NCI-H1694 treated with DMSO at 0.1 percent for 48 hours (cell line): Measurements from ENCODE around the gene GOLGA6D.
"Not testable (repeated sequence)": the region's sequence is repeated elsewhere in the genome, so short reads cannot be mapped to it uniquely, and the experiment has no call there.

Source experiments
- DNase-seq: peaks from one replicate; lab custom pipeline; 2025; lab: John Stamatoyannopoulos, UW

GOLGA6D gene

GRCh38 chr15:75293660-75294059 is 11.0 kb downstream of the GOLGA6D start:
- DNase-seq: not testable (repeated sequence)

GRCh38 chr15:75298541-75299310 is 16.1 kb downstream of the GOLGA6D start:
- DNase-seq: not testable (repeated sequence)

GRCh38 chr15:75299311-75299688 is 16.7 kb downstream of the GOLGA6D start:
- DNase-seq: not testable (repeated sequence)

GRCh38 chr15:75300026-75300425 is 17.4 kb downstream of the GOLGA6D start:
- DNase-seq: not testable (repeated sequence)

GRCh38 chr15:75302318-75302717 is 19.7 kb downstream of the GOLGA6D start:
- no peak for DNase-seq

- DNase-seq: not testable (repeated sequence)
Measured at GRCh38 chr15:75302753-75303152, 20.1 kb downstream of the GOLGA6D start.

GRCh38 chr15:75306188-75306587 is 23.6 kb downstream of the GOLGA6D start:
- no peak for DNase-seq

- DNase-seq: peak; percentile 31
Measured at GRCh38 chr15:75307778-75308390, 25.2 kb downstream of the GOLGA6D start.

- DNase-seq: no peak
Measured at GRCh38 chr15:75309711-75310110, 27.1 kb downstream of the GOLGA6D start.

GRCh38 chr15:75312548-75312947 is 29.9 kb downstream of the GOLGA6D start:
- DNase-seq: not testable (repeated sequence)

GRCh38 chr15:75313116-75313845 is 30.6 kb downstream of the GOLGA6D start:
- DNase-seq: no peak

GRCh38 chr15:75314552-75315290 is 32.1 kb downstream of the GOLGA6D start:
- DNase-seq: no peak

- not testable (repeated sequence) for DNase-seq
Measured at GRCh38 chr15:75319231-75319897, 36.7 kb downstream of the GOLGA6D start.

GRCh38 chr15:75321711-75322110 is 39.1 kb downstream of the GOLGA6D start:
- DNase-seq: no peak

- DNase-seq: no peak
Measured at GRCh38 chr15:75325922-75326321, 43.3 kb downstream of the GOLGA6D start.

- no peak for DNase-seq
Measured at GRCh38 chr15:75327005-75327404, 44.4 kb downstream of the GOLGA6D start.

GRCh38 chr15:75327491-75327890 is 44.9 kb downstream of the GOLGA6D start:
- DNase-seq: no peak

- DNase-seq: no peak
Measured at GRCh38 chr15:75328493-75329314, 46.1 kb downstream of the GOLGA6D start.

GRCh38 chr15:75329571-75329970 is 46.9 kb downstream of the GOLGA6D start:
- DNase-seq: no peak

- DNase-seq: not testable (repeated sequence)
Measured at GRCh38 chr15:75332093-75332492, 49.5 kb downstream of the GOLGA6D start.
